ENCODE measurements around the gene MRPS22.

The MRPS22 gene

DNA sequence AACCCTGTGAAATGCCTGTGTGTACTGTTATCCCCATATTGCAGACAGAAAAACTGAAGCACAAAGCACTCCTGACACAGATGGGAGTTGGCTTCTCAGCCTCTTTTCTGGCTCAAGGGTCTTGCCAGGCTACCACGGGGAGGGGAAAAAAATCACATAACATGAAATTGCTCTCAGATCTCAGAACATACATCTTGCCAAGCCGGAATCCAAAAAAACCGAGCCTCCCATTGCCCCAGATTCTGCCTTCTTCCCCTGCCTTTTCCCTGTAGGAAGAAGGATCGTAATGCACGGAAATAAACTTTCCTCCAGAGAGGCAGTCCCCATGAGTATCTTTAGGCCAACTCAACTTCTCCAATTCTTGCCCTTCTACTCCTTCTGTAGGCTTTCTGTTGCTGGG, 16.6 kb upstream of the MRPS22 start:
- no peak overlapping the region for H3K4me3 ChIP-seq (ENCODE audit: low read length in 2 of 2)
- no CpG with 5 or more reads among the region's 5 CpGs for WGBS, 2 donors (ENCODE audit: extremely low coverage in 2 of 2, insufficient read length in 2 of 2, insufficient replicate concordance in 1 of 2)
- H3K4me1 ChIP-seq (ENCODE audit: control insufficient read depth in 2 of 2, insufficient read depth in 1 of 2, low read depth in 1 of 2, low read length in 2 of 2) = peaks cover 0 to 2% of the 10 kb centered on the region in 2 donors

DNA sequence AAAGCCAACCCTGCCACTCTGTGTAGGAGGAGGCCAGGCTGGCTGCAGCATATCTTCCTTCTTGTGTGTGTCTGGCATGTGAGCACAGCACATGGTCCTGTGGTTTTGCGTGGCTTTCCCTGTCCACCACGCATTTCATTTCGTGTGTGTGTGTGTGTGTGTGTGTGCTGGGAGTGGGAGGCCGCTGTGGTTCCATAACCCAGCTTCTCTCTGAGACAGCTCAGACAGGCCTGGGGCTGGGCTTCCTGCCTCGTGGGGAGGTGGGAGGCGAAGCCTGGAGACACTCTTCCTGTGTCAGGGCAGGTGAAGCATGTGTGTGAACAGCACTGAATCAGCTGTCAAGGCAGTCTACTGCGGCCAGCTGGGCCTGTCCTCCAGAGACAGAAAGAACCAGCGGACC, 16.0 kb upstream of the MRPS22 start:
- Histone ChIP-seq H3K23ac (ENCODE audit: low read depth, low read length, poor library complexity) (no peak overlapping the region), H3K4me2 (ENCODE audit: insufficient read depth, low read length, poor library complexity, severe bottlenecking) (no peak overlapping the region), H3K36me3 (replicated peaks in 1 of 2; ENCODE audit: control insufficient read depth in 2 of 2, insufficient read depth in 2 of 2, low read length in 2 of 2) (no peaks in the 10 kb centered on the region), H2AK5ac (ENCODE audit: low read depth, low read length) (no peak overlapping the region), H3K79me1 (ENCODE audit: low read depth, low read length) (no peaks in the 10 kb centered on the region), H3K9me3 (replicated peaks in 1 of 2; ENCODE audit: control insufficient read depth in 2 of 2, insufficient read depth in 1 of 2, low read depth in 1 of 2, low read length in 2 of 2) (no peaks in the 10 kb centered on the region), H2BK120ac (ENCODE audit: low read depth, low read length) (no peak overlapping the region), H3K9ac (ENCODE audit: low read depth, low read length, poor library complexity) (peak overlapping the region; percentile 63), H3K4me1 (ENCODE audit: control insufficient read depth in 2 of 2, insufficient read depth in 1 of 2, low read depth in 1 of 2, low read length in 2 of 2) (peaks cover 0 to 2% of the 10 kb centered on the region in 2 donors), H4K91ac (ENCODE audit: low read depth, low read length, poor library complexity) (no peak overlapping the region), H3K27ac (replicated peaks; ENCODE audit: low read length) (no peak overlapping the region), H3K4ac (ENCODE audit: low read length) (no peak overlapping the region), H3K14ac (ENCODE audit: low read length) (no peak overlapping the region), H2BK12ac (ENCODE audit: low read length) (no peak overlapping the region), H4K8ac (ENCODE audit: low read depth, low read length) (no peak overlapping the region), H2BK15ac (ENCODE audit: low read length) (no peak overlapping the region), H2BK5ac (ENCODE audit: low read length) (no peak overlapping the region), H3K27me3 (ENCODE audit: control insufficient read depth in 3 of 3, insufficient read depth in 3 of 3, low read depth in 1 of 3, low read length in 3 of 3) (peaks cover 0 to 58% (median 13%) of the 10 kb centered on the region in 3 experiments), H3K18ac (ENCODE audit: low read length) (no peak overlapping the region), H3K4me3 (ENCODE audit: low read length in 2 of 2) (no peak overlapping the region), H2AFZ (ENCODE audit: low read length) (no peak overlapping the region)
- no CpG with 5 or more reads among the region's 8 CpGs for WGBS, 2 donors (ENCODE audit: extremely low coverage in 2 of 2, insufficient read length in 2 of 2, insufficient replicate concordance in 1 of 2)
- DNase-seq (ENCODE audit: low spot score) = no peak

More for the DNA sequence above, 16.6 kb upstream of the MRPS22 start:
- Histone ChIP-seq H3K79me1 (ENCODE audit: low read depth, low read length) (no peaks in the 10 kb centered on the region), H3K4me2 (ENCODE audit: insufficient read depth, low read length, poor library complexity, severe bottlenecking) (no peak overlapping the region), H2AFZ (ENCODE audit: low read length) (no peak overlapping the region), H4K8ac (ENCODE audit: low read depth, low read length) (no peak overlapping the region), H3K23ac (ENCODE audit: low read depth, low read length, poor library complexity) (no peak overlapping the region), H3K14ac (ENCODE audit: low read length) (no peak overlapping the region), H2BK5ac (ENCODE audit: low read length) (no peak overlapping the region), H3K9me3 (replicated peaks in 1 of 2; ENCODE audit: control insufficient read depth in 2 of 2, insufficient read depth in 1 of 2, low read depth in 1 of 2, low read length in 2 of 2) (no peaks in the 10 kb centered on the region), H3K27me3 (ENCODE audit: control insufficient read depth in 3 of 3, insufficient read depth in 3 of 3, low read depth in 1 of 3, low read length in 3 of 3) (peaks cover 0 to 58% (median 11%) of the 10 kb centered on the region in 3 experiments), H2BK120ac (ENCODE audit: low read depth, low read length) (no peak overlapping the region), H3K18ac (ENCODE audit: low read length) (no peak overlapping the region), H4K91ac (ENCODE audit: low read depth, low read length, poor library complexity) (no peak overlapping the region), H3K36me3 (replicated peaks in 1 of 2; ENCODE audit: control insufficient read depth in 2 of 2, insufficient read depth in 2 of 2, low read length in 2 of 2) (no peaks in the 10 kb centered on the region), H3K27ac (replicated peaks; ENCODE audit: low read length) (no peak overlapping the region), H2BK15ac (ENCODE audit: low read length) (no peak overlapping the region), H2BK12ac (ENCODE audit: low read length) (no peak overlapping the region), H3K9ac (ENCODE audit: low read depth, low read length, poor library complexity) (no peak overlapping the region), H3K4ac (ENCODE audit: low read length) (no peak overlapping the region), H2AK5ac (ENCODE audit: low read depth, low read length) (no peak overlapping the region)
- no peak for DNase-seq (ENCODE audit: low spot score)

DNA sequence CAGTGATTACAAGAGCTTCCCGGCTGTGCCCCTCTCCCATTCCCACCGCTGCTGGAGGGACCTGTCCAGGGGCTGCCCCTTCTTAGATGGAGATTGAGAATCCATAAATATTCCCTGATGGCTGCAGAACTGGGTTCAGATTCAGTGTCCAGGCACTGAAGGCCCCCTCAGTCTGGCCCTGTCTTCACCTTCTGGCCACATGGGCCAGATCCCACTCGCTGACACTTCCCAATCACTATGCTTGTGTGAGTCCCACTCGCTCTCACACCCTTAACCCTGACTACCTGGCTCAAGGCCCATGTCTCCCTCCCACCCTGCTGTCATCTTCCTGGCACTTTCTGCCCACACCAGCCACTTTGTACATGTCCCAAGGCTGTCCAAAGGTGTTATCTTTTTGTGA, 15.5 kb upstream of the MRPS22 start:
- no peak overlapping the region for H3K14ac ChIP-seq (ENCODE audit: low read length)
- H3K4ac ChIP-seq (ENCODE audit: low read length) = no peak overlapping the region
- no CpG with 5 or more reads among the region's 4 CpGs for WGBS, 2 donors (ENCODE audit: extremely low coverage in 2 of 2, insufficient read length in 2 of 2, insufficient replicate concordance in 1 of 2)
- H3K4me3 ChIP-seq (ENCODE audit: low read length in 2 of 2) = no peak overlapping the region
- H4K8ac ChIP-seq (ENCODE audit: low read depth, low read length) = peak overlapping the region; percentile 45
- H2BK120ac ChIP-seq (ENCODE audit: low read depth, low read length) = no peak overlapping the region
- no peak overlapping the region for H2AK5ac ChIP-seq (ENCODE audit: low read depth, low read length)
- no peak overlapping the region for H2BK15ac ChIP-seq (ENCODE audit: low read length)
- no peak overlapping the region for H3K27ac ChIP-seq (replicated peaks; ENCODE audit: low read length)
- no peak overlapping the region for H2BK5ac ChIP-seq (ENCODE audit: low read length)
- no peak overlapping the region for H2BK12ac ChIP-seq (ENCODE audit: low read length)
- no peaks in the 10 kb centered on the region for H3K36me3 ChIP-seq (replicated peaks in 1 of 2; ENCODE audit: control insufficient read depth in 2 of 2, insufficient read depth in 2 of 2, low read length in 2 of 2)
- no peak for DNase-seq (ENCODE audit: low spot score)
- no peaks in the 10 kb centered on the region for H3K79me1 ChIP-seq (ENCODE audit: low read depth, low read length)
- H3K27me3 ChIP-seq (ENCODE audit: control insufficient read depth in 3 of 3, insufficient read depth in 3 of 3, low read depth in 1 of 3, low read length in 3 of 3) = peaks cover 0 to 57% (median 13%) of the 10 kb centered on the region in 3 experiments
- H3K23ac ChIP-seq (ENCODE audit: low read depth, low read length, poor library complexity) = peak overlapping the region; percentile 34
- no peak overlapping the region for H3K18ac ChIP-seq (ENCODE audit: low read length)
- no peak overlapping the region for H3K4me2 ChIP-seq (ENCODE audit: insufficient read depth, low read length, poor library complexity, severe bottlenecking)
- no peak overlapping the region for H2AFZ ChIP-seq (ENCODE audit: low read length)
- H3K9me3 ChIP-seq (replicated peaks in 1 of 2; ENCODE audit: control insufficient read depth in 2 of 2, insufficient read depth in 1 of 2, low read depth in 1 of 2, low read length in 2 of 2) = no peaks in the 10 kb centered on the region
- peaks cover 0 to 2% of the 10 kb centered on the region in 2 donors for H3K4me1 ChIP-seq (ENCODE audit: control insufficient read depth in 2 of 2, insufficient read depth in 1 of 2, low read depth in 1 of 2, low read length in 2 of 2)
- H4K91ac ChIP-seq (ENCODE audit: low read depth, low read length, poor library complexity) = no peak overlapping the region
- H3K9ac ChIP-seq (ENCODE audit: low read depth, low read length, poor library complexity) = no peak overlapping the region

- Histone ChIP-seq H3K4me3 (ENCODE audit: low read length in 2 of 2) (peak overlapping the region in 1 of 2 donors; percentile 14), H3K27me3 (ENCODE audit: control insufficient read depth in 3 of 3, insufficient read depth in 3 of 3, low read depth in 1 of 3, low read length in 3 of 3) (peaks cover 0 to 57% (median 13%) of the 10 kb centered on the region in 3 experiments)
Observed at GRCh38 chr3:139329364-139329850, 14.4 kb upstream of the MRPS22 start.

More at GRCh38 chr3:139329364-139329850, 14.4 kb upstream of the MRPS22 start:
- Histone ChIP-seq H2BK120ac (ENCODE audit: low read depth, low read length) (no peak overlapping the region), H2AK5ac (ENCODE audit: low read depth, low read length) (no peak overlapping the region), H2AFZ (ENCODE audit: low read length) (peak overlapping the region; percentile 87), H3K27ac (replicated peaks; ENCODE audit: low read length) (no peak overlapping the region), H3K79me1 (ENCODE audit: low read depth, low read length) (no peaks in the 10 kb centered on the region), H3K36me3 (replicated peaks in 1 of 2; ENCODE audit: control insufficient read depth in 2 of 2, insufficient read depth in 2 of 2, low read length in 2 of 2) (no peaks in the 10 kb centered on the region), H3K4ac (ENCODE audit: low read length) (no peak overlapping the region), H4K8ac (ENCODE audit: low read depth, low read length) (no peak overlapping the region), H2BK5ac (ENCODE audit: low read length) (no peak overlapping the region), H2BK15ac (ENCODE audit: low read length) (no peak overlapping the region), H3K9me3 (replicated peaks in 1 of 2; ENCODE audit: control insufficient read depth in 2 of 2, insufficient read depth in 1 of 2, low read depth in 1 of 2, low read length in 2 of 2) (no peaks in the 10 kb centered on the region), H3K18ac (ENCODE audit: low read length) (no peak overlapping the region), H2BK12ac (ENCODE audit: low read length) (no peak overlapping the region), H4K91ac (ENCODE audit: low read depth, low read length, poor library complexity) (no peak overlapping the region), H3K9ac (ENCODE audit: low read depth, low read length, poor library complexity) (no peak overlapping the region), H3K4me2 (ENCODE audit: insufficient read depth, low read length, poor library complexity, severe bottlenecking) (peak overlapping the region; percentile 47), H3K4me1 (ENCODE audit: control insufficient read depth in 2 of 2, insufficient read depth in 1 of 2, low read depth in 1 of 2, low read length in 2 of 2) (peaks cover 0 to 2% of the 10 kb centered on the region in 2 donors), H3K14ac (ENCODE audit: low read length) (no peak overlapping the region), H3K23ac (ENCODE audit: low read depth, low read length, poor library complexity) (peak overlapping the region; percentile 29)
- no CpG with 5 or more reads among the region's 25 CpGs for WGBS, 2 donors (ENCODE audit: extremely low coverage in 2 of 2, insufficient read length in 2 of 2, insufficient replicate concordance in 1 of 2)
- DNase-seq (ENCODE audit: low spot score) = peak; percentile 86
